Peyer's patch (tissue), 4 donors: ENCODE data around the gene ASPN. TPM values are rescaled to one million over a fixed set of nuclear protein-coding genes. Genes with fewer than 3 reads are reported as not detected.
A peak's percentile ranks its signal among the peaks of the same experiment; 100 is the strongest.

Source experiments
- DNase-seq, 3 donors: peaks; one replicate each; pipeline ENCODE4 v3.0.0-alpha.2; 2017 to 2019
- H3K27ac ChIP-seq, 4 donors: fragments of 200-600 bp; sonication (generic); one replicate each; pipeline ENCODE4 v1.5.1; 2016 to 2019
- H3K27me3 ChIP-seq, 2 donors: fragments of 200-600 bp; sonication (generic); one replicate each; pipeline ENCODE4 v1.5.1; 2019
- H3K36me3 ChIP-seq, 3 donors: fragments of 200-600 bp; sonication (generic); one replicate each; pipeline ENCODE4 v1.5.1; 2016 to 2019
- H3K4me1 ChIP-seq, 4 donors: fragments of 200-600 bp; sonication (generic); one replicate each; pipeline ENCODE4 v1.5.1; 2016 to 2019
- H3K4me3 ChIP-seq, 4 donors: fragments of 200-600 bp; sonication (generic); 1 replicate in 3 of 4; 2 replicates in 1 of 4; pipeline ENCODE4 v1.5.1; 2016 to 2019; ENCODE audit warnings: mild to moderate bottlenecking in 1 of 4
- H3K9me3 ChIP-seq, 4 donors: fragments of 200-600 bp; sonication (generic); one replicate each; pipeline ENCODE4 v1.5.1; 2016 to 2019; ENCODE audit warnings: mild to moderate bottlenecking in 1 of 4
- CTCF ChIP-seq, 6 experiments: fragments of 450-650 bp in 4 of 6; fragments of 200-600 bp in 2 of 6; sonication (generic) in 1 of 6; IDR thresholded peaks; one replicate each; pipeline ENCODE4 v1.5.1; 2017 to 2019; ENCODE audit warnings: antibody characterized with exemption in 6 of 6, mild to moderate bottlenecking in 3 of 6, moderate library complexity in 1 of 6
- POLR2A ChIP-seq, 2 donors: fragments of 450-650 bp; IDR thresholded peaks; one replicate each; pipeline ENCODE4 v1.5.1; 2017; ENCODE audit warnings: antibody characterized with exemption in 2 of 2, mild to moderate bottlenecking in 2 of 2, moderate library complexity in 2 of 2
- total RNA-seq, 4 donors: library from RNA; depleted of rRNA; stranded (reverse); fragments of >200 nt; gene quantifications; one replicate each; pipeline ENCODE4 v1.1.0, GENCODE V29; 2016

The ASPN gene
- total RNA-seq, 4 donors from 2014 or later: 2.5 to 4.7 (median 4.4) TPM

GRCh38 chr9:92480986-92481633, 1.2 kb downstream of the ASPN start:
- no peaks in the 10 kb centered on the region for H3K9me3 ChIP-seq
- no peak for DNase-seq
- no peaks in the 10 kb centered on the region for H3K4me1 ChIP-seq
- peak overlapping the region in 1 of 4 donors; percentile 9 for H3K4me3 ChIP-seq
- TF ChIP-seq CTCF (IDR thresholded peaks at IDR 0.05) (no peak), POLR2A (IDR thresholded peaks at IDR 0.05) (no peak)
- peak overlapping the region in 2 of 4 donors; percentile 63 to 74 for H3K27ac ChIP-seq
- H3K27me3 ChIP-seq: no peaks in the 10 kb centered on the region
- no peaks in the 10 kb centered on the region for H3K36me3 ChIP-seq

GRCh38 chr9:92480291-92480771, 2.0 kb downstream of the ASPN start:
- DNase-seq: no peak
- no peaks in the 10 kb centered on the region for H3K36me3 ChIP-seq
- peak overlapping the region in 2 of 4 donors; percentile 63 to 74 for H3K27ac ChIP-seq
- H3K9me3 ChIP-seq: no peaks in the 10 kb centered on the region
- TF ChIP-seq CTCF (IDR thresholded peaks at IDR 0.05): no peak
- H3K4me3 ChIP-seq: peak overlapping the region in 1 of 4 donors; percentile 9
- no peaks in the 10 kb centered on the region for H3K27me3 ChIP-seq
- H3K4me1 ChIP-seq: no peaks in the 10 kb centered on the region

GRCh38 chr9:92479346-92479745, 3.0 kb downstream of the ASPN start:
- no peak for TF ChIP-seq CTCF (IDR thresholded peaks at IDR 0.05)
- no peak for TF ChIP-seq POLR2A (IDR thresholded peaks at IDR 0.05)
- no peak overlapping the region for H3K4me3 ChIP-seq
- H3K36me3 ChIP-seq: no peaks in the 10 kb centered on the region
- no peaks in the 10 kb centered on the region for H3K4me1 ChIP-seq
- no peak for DNase-seq
- H3K27me3 ChIP-seq: no peaks in the 10 kb centered on the region
- H3K27ac ChIP-seq: peak overlapping the region in 1 of 4 donors; percentile 74
- no peaks in the 10 kb centered on the region for H3K9me3 ChIP-seq

GRCh38 chr9:92478783-92479182, 3.5 kb downstream of the ASPN start:
- no peaks in the 10 kb centered on the region for H3K27me3 ChIP-seq
- TF ChIP-seq CTCF (IDR thresholded peaks at IDR 0.05): no peak
- TF ChIP-seq POLR2A (IDR thresholded peaks at IDR 0.05): no peak
- no peaks in the 10 kb centered on the region for H3K36me3 ChIP-seq
- no peak for DNase-seq
- H3K9me3 ChIP-seq: no peaks in the 10 kb centered on the region
- peak overlapping the region in 1 of 4 donors; percentile 74 for H3K27ac ChIP-seq
- no peak overlapping the region for H3K4me3 ChIP-seq
- no peaks in the 10 kb centered on the region for H3K4me1 ChIP-seq

GRCh38 chr9:92476962-92477361, 5.3 kb downstream of the ASPN start:
- Histone ChIP-seq H3K27ac (no peak overlapping the region), H3K4me1 (no peaks in the 10 kb centered on the region), H3K4me3 (no peak overlapping the region), H3K9me3 (no peaks in the 10 kb centered on the region), H3K27me3 (no peaks in the 10 kb centered on the region), H3K36me3 (no peaks in the 10 kb centered on the region)
- TF ChIP-seq POLR2A (IDR thresholded peaks at IDR 0.05): no peak
- no peak for TF ChIP-seq CTCF (IDR thresholded peaks at IDR 0.05)
- DNase-seq: no peak
